Tibial nerve (tissue), 4 donors: Measurements from ENCODE around the gene SYNJ2.

Source experiments
- EP300 ChIP-seq, 2 donors: sonication (generic); formaldehyde crosslinking; IDR thresholded peaks; one replicate each; pipeline ENCODE4 v1.6.1; 2017; ENCODE audit warnings: antibody characterized with exemption in 2 of 2, mild to moderate bottlenecking in 1 of 2
- POLR2A ChIP-seq, 2 donors: fragments of 450-650 bp; IDR thresholded peaks; one replicate each; pipeline ENCODE4 v1.6.1; 2017; ENCODE audit warnings: antibody characterized with exemption in 2 of 2, mild to moderate bottlenecking in 2 of 2, moderate library complexity in 2 of 2
- TF ChIP-seq, protein P1 (sequence below), 5 experiments: fragments of 200-600 bp in 3 of 5; fragments of 450-650 bp in 2 of 5; sonication (generic) in 3 of 5; IDR thresholded peaks; one replicate each; pipeline ENCODE4 v1.5.1; 2016 to 2019; ENCODE audit warnings: antibody characterized with exemption in 5 of 5, mild to moderate bottlenecking in 3 of 5, moderate library complexity in 2 of 5

GRCh38 chr6:158057213-158057987, 75.7 kb downstream of the SYNJ2 start:
- TF ChIP-seq, protein P1, sequence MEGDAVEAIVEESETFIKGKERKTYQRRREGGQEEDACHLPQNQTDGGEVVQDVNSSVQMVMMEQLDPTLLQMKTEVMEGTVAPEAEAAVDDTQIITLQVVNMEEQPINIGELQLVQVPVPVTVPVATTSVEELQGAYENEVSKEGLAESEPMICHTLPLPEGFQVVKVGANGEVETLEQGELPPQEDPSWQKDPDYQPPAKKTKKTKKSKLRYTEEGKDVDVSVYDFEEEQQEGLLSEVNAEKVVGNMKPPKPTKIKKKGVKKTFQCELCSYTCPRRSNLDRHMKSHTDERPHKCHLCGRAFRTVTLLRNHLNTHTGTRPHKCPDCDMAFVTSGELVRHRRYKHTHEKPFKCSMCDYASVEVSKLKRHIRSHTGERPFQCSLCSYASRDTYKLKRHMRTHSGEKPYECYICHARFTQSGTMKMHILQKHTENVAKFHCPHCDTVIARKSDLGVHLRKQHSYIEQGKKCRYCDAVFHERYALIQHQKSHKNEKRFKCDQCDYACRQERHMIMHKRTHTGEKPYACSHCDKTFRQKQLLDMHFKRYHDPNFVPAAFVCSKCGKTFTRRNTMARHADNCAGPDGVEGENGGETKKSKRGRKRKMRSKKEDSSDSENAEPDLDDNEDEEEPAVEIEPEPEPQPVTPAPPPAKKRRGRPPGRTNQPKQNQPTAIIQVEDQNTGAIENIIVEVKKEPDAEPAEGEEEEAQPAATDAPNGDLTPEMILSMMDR (IDR thresholded peaks at IDR 0.05) = no peak
- TF ChIP-seq EP300 (IDR thresholded peaks at IDR 0.05) (no peak), POLR2A (IDR thresholded peaks at IDR 0.05) (no peak)
